K562 (cell line): ENCODE measurements around the gene TOMM40L. TPM values are rescaled to one million over a fixed set of nuclear protein-coding genes. Genes with fewer than 3 reads are reported as not detected.
A peak's percentile ranks its signal among the peaks of the same experiment; 100 is the strongest.

ENCODE experiments used
- ARHGAP35 ChIP-seq: fragments of 450-650 bp; IDR thresholded peaks from 2 replicates; pipeline ENCODE4 v1.6.1; 2018; ENCODE audit not compliant: partially characterized antibody
- ARID3A ChIP-seq: IDR thresholded peaks from 2 replicates; pipeline ENCODE4 v1.6.1; 2012; ENCODE audit warnings: low read depth, low read length, improper control_type of control experiment, borderline replicate concordance
- BDP1 ChIP-seq: IDR thresholded peaks from 3 replicates; pipeline ENCODE4 v1.6.1; 2011; ENCODE audit not compliant: insufficient read length, insufficient read depth
- ELF2 ChIP-seq: fragments of 250-450 bp; sonication (Bioruptor Pico); IDR thresholded peaks from 2 replicates; pipeline ENCODE4 v1.5.0; 2021; ENCODE audit warnings: mild to moderate bottlenecking
- EP300 ChIP-seq: IDR thresholded peaks from 2 replicates; pipeline ENCODE4 v1.6.1; 2012; ENCODE audit warnings: low read length, improper control_type of control experiment
- GATA2 ChIP-seq: sonication (generic); formaldehyde crosslinking; IDR thresholded peaks from 2 replicates; pipeline ENCODE4 v1.4.0; 2020; ENCODE audit warnings: mild to moderate bottlenecking, missing genetic modification reagents
- GATAD2A ChIP-seq: fragments of 450-650 bp; IDR thresholded peaks from 2 replicates; pipeline ENCODE4 v1.6.1; 2017
- HDAC2 ChIP-seq: fragments of 450-650 bp; IDR thresholded peaks from 2 replicates; pipeline ENCODE4 v1.6.1; 2016; ENCODE audit warnings: mild to moderate bottlenecking
- ILF3 ChIP-seq: fragments of 450-650 bp; IDR thresholded peaks from 2 replicates; pipeline ENCODE4 v1.6.1; 2018; ENCODE audit warnings: antibody characterized with exemption, mild to moderate bottlenecking, moderate library complexity, borderline replicate concordance
- KLF6 ChIP-seq: fragments of 250-450 bp; sonication (Bioruptor Pico); IDR thresholded peaks from 2 replicates; pipeline ENCODE4 v1.4.0; 2020; ENCODE audit warnings: mild to moderate bottlenecking, moderate library complexity, borderline replicate concordance
- NFE2L1 ChIP-seq: fragments of 450-650 bp; IDR thresholded peaks from 2 replicates; pipeline ENCODE4 v1.6.1; 2016; ENCODE audit warnings: missing genetic modification characterization, low read depth, mild to moderate bottlenecking, missing compliant biosample characterization, moderate library complexity, borderline replicate concordance
- PPARD ChIP-seq: fragments of 250-450 bp; sonication (Bioruptor Pico); IDR thresholded peaks from 2 replicates; pipeline ENCODE4 v1.8.0; 2022; ENCODE audit warnings: inconsistent platforms, mild to moderate bottlenecking, moderate library complexity
- PURB ChIP-seq: sonication (generic); formaldehyde crosslinking; IDR thresholded peaks from 2 replicates; pipeline ENCODE4 v1.9.0; 2021; ENCODE audit warnings: low read depth, mild to moderate bottlenecking, missing genetic modification reagents
- SREBF1 ChIP-seq: fragments of 150-350 bp; IDR thresholded peaks from 2 replicates; pipeline ENCODE4 v1.6.1; 2014; ENCODE audit warnings: antibody characterized with exemption, low read depth, low read length, borderline replicate concordance
- TEAD4 ChIP-seq, 2 experiments: sonication (generic) in 1 of 2; formaldehyde crosslinking in 1 of 2; IDR thresholded peaks; 2 replicates each; pipeline versions ENCODE4 v1.6.1 to v1.8.0; 2012 to 2022; ENCODE audit warnings: borderline replicate concordance in 1 of 2, inconsistent platforms in 1 of 2, low read length in 1 of 2, mild to moderate bottlenecking in 1 of 2, missing genetic modification reagents in 1 of 2
- TRIM24 ChIP-seq, 2 experiments: fragments of 450-650 bp; IDR thresholded peaks; 2 replicates each; pipeline ENCODE4 v1.6.1; 2016
- USF2 ChIP-seq: sonication (generic); formaldehyde crosslinking; IDR thresholded peaks from 2 replicates; pipeline ENCODE4 v1.5.0; 2020; ENCODE audit warnings: missing genetic modification reagents
- ZBTB43 ChIP-seq: sonication (generic); formaldehyde crosslinking; IDR thresholded peaks from 2 replicates; pipeline ENCODE4 v1.8.0; 2023; ENCODE audit warnings: mild to moderate bottlenecking, missing genetic modification reagents
- ZFP1 ChIP-seq: fragments of 450-650 bp; formaldehyde crosslinking; IDR thresholded peaks from 2 replicates; pipeline ENCODE4 v1.4.0; 2020; ENCODE audit warnings: mild to moderate bottlenecking, mixed read lengths
- ZNF184 ChIP-seq: sonication (generic); formaldehyde crosslinking; IDR thresholded peaks from 2 replicates; pipeline ENCODE4 v1.5.0; 2020; ENCODE audit warnings: missing genetic modification reagents
- ZNF347 ChIP-seq: fragments of 450-650 bp; formaldehyde crosslinking; IDR thresholded peaks from 2 replicates; pipeline ENCODE4 v1.4.0; 2020; ENCODE audit warnings: low read depth, mild to moderate bottlenecking, moderate library complexity
- ZNF57 ChIP-seq: fragments of 450-650 bp; formaldehyde crosslinking; IDR thresholded peaks from 2 replicates; pipeline ENCODE4 v1.4.0; 2020; ENCODE audit warnings: mild to moderate bottlenecking, moderate library complexity
- ZNF583 ChIP-seq: fragments of 250-450 bp; sonication (Bioruptor Pico); IDR thresholded peaks from 2 replicates; pipeline ENCODE4 v1.4.0; 2020
- ZNF740 ChIP-seq, 3 experiments: fragments of 200-800 bp in 1 of 3; sonication (Bioruptor generic) in 1 of 3; sonication (generic) in 1 of 3; formaldehyde crosslinking in 1 of 3; IDR thresholded peaks; 2 replicates each; pipeline versions ENCODE4 v1.6.1 to v1.8.0; 2016 to 2022; ENCODE audit warnings: mild to moderate bottlenecking in 2 of 3, missing compliant biosample characterization in 2 of 3, missing genetic modification characterization in 2 of 3, missing genetic modification reagents in 1 of 3
- polyA plus RNA-seq, 8 experiments: library from polyadenylated mRNA; depleted of rRNA in 4 of 8; stranded (reverse) in 5 of 8; unstranded in 3 of 8; fragments of >200 nt; fragmentation: Nextera tagmentation in 2 of 8; fragmentation: Illumina TruSeq in 1 of 8; extraction: Ambion mirVana in 2 of 8; extraction: Trizol in 1 of 8; gene quantifications; 2 replicates each; pipeline versions ENCODE4 v1.2.1 to v1.2.3, GENCODE V29; 2011 to 2014; ENCODE audit warnings: inconsistent platforms in 1 of 8, missing spikeins in 1 of 8
- total RNA-seq, 7 experiments: library from RNA; depleted of rRNA in 6 of 7; stranded (reverse); fragments of >200 nt in 6 of 7; fragmentation: Illumina TruSeq in 2 of 7; extraction: Trizol in 2 of 7; gene quantifications; 2 replicates each; pipeline versions ENCODE4 v1.2.1 to v1.2.3, GENCODE V29; 2011 to 2021; ENCODE audit warnings: low replicate concordance in 1 of 7

TOMM40L gene
- total and polyA plus RNA-seq, 9 of the 15 experiments (the other 6 are each of a cell fraction or from before 2014, with no cell fraction given): 9.6 to 33.6 (median 25.2) TPM

GRCh38 chr1:161225534-161226319, at the start of gene TOMM40L (continued):
- TF ChIP-seq ZNF740 (CRISPR knock-in tag; IDR thresholded peaks at IDR 0.05) (peak; percentile 71; the same call in 1 of the 2 replicates), ZNF740 (tag; IDR thresholded peaks at IDR 0.05) (0 out of 4 replicates have a peak, but pooled peaks of 1 of the 2 experiments have one; percentile 44), PPARD (CRISPR knock-in tag) (no peak), ZFP1 (CRISPR knock-in tag) (no peak), ZNF57 (CRISPR knock-in tag) (no peak), NFE2L1 (no peak), ZBTB43 (CRISPR knock-in tag) (no peak), USF2 (CRISPR knock-in tag) (no peak), BDP1 (no peak), ILF3 (no peak), TEAD4 (IDR thresholded peaks at IDR 0.05; ENCODE audit: low read length) (peak; percentile 38; the same call in 1 of the 2 replicates), TEAD4 (CRISPR knock-in tag; IDR thresholded peaks at IDR 0.05; ENCODE audit: borderline replicate concordance) (no peak), SREBF1 (no peak), ZNF347 (CRISPR knock-in tag) (no peak), ARID3A (peak; percentile 99), ARHGAP35 (no peak), GATAD2A (no peak), ZNF184 (no peak), EP300 (no peak), HDAC2 (peak; percentile 65; the same call in 1 of the 2 replicates), KLF6 (CRISPR knock-in tag) (no peak), PURB (CRISPR knock-in tag) (no peak), TRIM24 (IDR thresholded peaks at IDR 0.05) (no peak), GATA2 (CRISPR knock-in tag) (no peak), ZNF583 (CRISPR knock-in tag) (0 out of 2 replicates have a peak, but pooled peaks have one; percentile 23), ELF2 (CRISPR knock-in tag) (no peak)
